GM12878 (cell line): ENCODE results near the gene SGMS1.

Source experiments
- CEBPB ChIP-seq, 2 experiments: fragments of 150-350 bp in 1 of 2; IDR thresholded peaks; 2 replicates each; pipeline ENCODE4 v1.6.1; 2012 to 2014; ENCODE audit warnings: low read depth in 2 of 2, low read length in 2 of 2, borderline replicate concordance in 1 of 2, inconsistent platforms in 1 of 2
- DPF2 ChIP-seq: fragments of 450-650 bp; IDR thresholded peaks from 2 replicates; pipeline ENCODE4 v1.6.1; 2017; ENCODE audit warnings: mild to moderate bottlenecking
- EP300 ChIP-seq, 2 experiments: fragments of 150-350 bp in 1 of 2; IDR thresholded peaks; 2 replicates each; pipeline ENCODE4 v1.6.1; 2011 to 2012; ENCODE audit warnings: low read depth in 2 of 2, low read length in 2 of 2, borderline replicate concordance in 1 of 2, improper control_type of control experiment in 1 of 2, inconsistent platforms in 1 of 2; ENCODE audit not compliant: control insufficient read depth in 1 of 2
- EZH2 ChIP-seq: IDR thresholded peaks from 2 replicates; pipeline ENCODE4 v1.6.1; 2012; ENCODE audit warnings: low read depth, mild to moderate bottlenecking, control low read depth, inconsistent platforms, low read length, borderline replicate concordance; ENCODE audit not compliant: control insufficient read depth
- IKZF1 ChIP-seq: fragments of 450-650 bp; conservative IDR thresholded peaks from 2 replicates; pipeline ENCODE4 v1.6.1; 2017; ENCODE audit warnings: antibody characterized with exemption, mild to moderate bottlenecking
- NR2F1 ChIP-seq: fragments of 450-650 bp; conservative IDR thresholded peaks from 2 replicates; pipeline ENCODE4 v1.6.1; 2017; ENCODE audit warnings: mild to moderate bottlenecking
- NRF1 ChIP-seq: conservative IDR thresholded peaks from 2 replicates; pipeline ENCODE4 v1.6.1; 2011; ENCODE audit warnings: mild to moderate bottlenecking, low read depth, low read length, improper control_type of control experiment
- TAF1 ChIP-seq: IDR thresholded peaks from 2 replicates; pipeline ENCODE4 v1.6.1; 2011; ENCODE audit warnings: mild to moderate bottlenecking, low read depth, low read length, borderline replicate concordance
- TARDBP ChIP-seq: IDR thresholded peaks from 2 replicates; pipeline ENCODE4 v1.6.1; 2016; ENCODE audit warnings: borderline replicate concordance
- TCF3 ChIP-seq: IDR thresholded peaks from 2 replicates; pipeline ENCODE4 v1.6.1; 2012; ENCODE audit warnings: low read depth, mild to moderate bottlenecking, low read length, borderline replicate concordance; ENCODE audit not compliant: insufficient read depth
- TF ChIP-seq, protein P1 (sequence below), 3 experiments: IDR thresholded peaks in 2 of 3; conservative IDR thresholded peaks in 1 of 3; 2 replicates each; pipeline ENCODE4 v1.5.1; 2011; ENCODE audit warnings: low read depth in 3 of 3, low read length in 3 of 3, mild to moderate bottlenecking in 3 of 3, control low read depth in 2 of 3, moderate library complexity in 2 of 3, inconsistent platforms in 1 of 3, mixed read lengths in 1 of 3; ENCODE audit not compliant: control insufficient read depth in 2 of 3, insufficient read depth in 1 of 3; ENCODE audit errors: extremely low read depth in 1 of 3

DNA sequence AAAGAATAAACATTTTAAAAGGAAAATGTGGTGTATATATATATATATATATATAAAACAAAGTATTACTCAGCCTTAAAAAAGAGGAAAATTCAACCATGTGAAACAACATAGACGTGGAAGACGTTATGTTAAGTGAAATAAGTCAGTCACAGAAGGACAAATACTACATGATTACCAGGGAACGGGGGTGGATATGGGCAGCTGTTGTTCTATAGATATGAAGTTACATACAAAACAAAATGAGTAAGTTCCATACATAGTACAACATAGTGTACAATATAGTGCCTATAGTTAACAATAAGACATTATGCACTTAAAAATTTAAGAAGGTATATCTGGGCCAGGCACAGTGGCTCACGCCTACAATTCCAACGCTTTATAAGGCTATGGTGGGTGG is 48.8 kb downstream of the SGMS1 start:
- TF ChIP-seq, protein P1, sequence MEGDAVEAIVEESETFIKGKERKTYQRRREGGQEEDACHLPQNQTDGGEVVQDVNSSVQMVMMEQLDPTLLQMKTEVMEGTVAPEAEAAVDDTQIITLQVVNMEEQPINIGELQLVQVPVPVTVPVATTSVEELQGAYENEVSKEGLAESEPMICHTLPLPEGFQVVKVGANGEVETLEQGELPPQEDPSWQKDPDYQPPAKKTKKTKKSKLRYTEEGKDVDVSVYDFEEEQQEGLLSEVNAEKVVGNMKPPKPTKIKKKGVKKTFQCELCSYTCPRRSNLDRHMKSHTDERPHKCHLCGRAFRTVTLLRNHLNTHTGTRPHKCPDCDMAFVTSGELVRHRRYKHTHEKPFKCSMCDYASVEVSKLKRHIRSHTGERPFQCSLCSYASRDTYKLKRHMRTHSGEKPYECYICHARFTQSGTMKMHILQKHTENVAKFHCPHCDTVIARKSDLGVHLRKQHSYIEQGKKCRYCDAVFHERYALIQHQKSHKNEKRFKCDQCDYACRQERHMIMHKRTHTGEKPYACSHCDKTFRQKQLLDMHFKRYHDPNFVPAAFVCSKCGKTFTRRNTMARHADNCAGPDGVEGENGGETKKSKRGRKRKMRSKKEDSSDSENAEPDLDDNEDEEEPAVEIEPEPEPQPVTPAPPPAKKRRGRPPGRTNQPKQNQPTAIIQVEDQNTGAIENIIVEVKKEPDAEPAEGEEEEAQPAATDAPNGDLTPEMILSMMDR (IDR thresholded peaks at IDR 0.05 in 2 of 3, conservative IDR thresholded peaks at IDR 0.05 in 1 of 3; ENCODE audit: control insufficient read depth in 2 of 3, extremely low read depth in 1 of 3, insufficient read depth in 1 of 3, low read depth in 3 of 3, low read length in 3 of 3), result no peak
- TF ChIP-seq TAF1 (no peak), DPF2 (no peak), TCF3 (no peak), EP300 (IDR thresholded peaks at IDR 0.05; ENCODE audit: borderline replicate concordance in 1 of 2, control insufficient read depth in 1 of 2, low read depth in 2 of 2, low read length in 2 of 2) (no peak), TARDBP (no peak), NR2F1 (no peak), EZH2 (no peak), IKZF1 (no peak), NRF1 (no peak), CEBPB (IDR thresholded peaks at IDR 0.05; ENCODE audit: borderline replicate concordance in 1 of 2, low read depth in 2 of 2, low read length in 2 of 2) (no peak)
